Left hindlimb (tissue), 1 donor: Measurements from ENCODE around the gene KCNS3.
A peak's percentile ranks its signal among the peaks of the same experiment; 100 is the strongest.

ENCODE experiments used
- DNase-seq: peaks from one replicate; pipeline ENCODE4 v3.0.0-alpha.2; 2018

The KCNS3 gene

GRCh38 chr2:17879137-17879912 lies 858 bp downstream of the KCNS3 start:
- peak; percentile 70 for DNase-seq

GRCh38 chr2:17879913-17880274 lies 1.4 kb downstream of the KCNS3 start:
- DNase-seq: no peak

- no peak for DNase-seq
These were observed 14.5 kb downstream of the KCNS3 start for GRCh38 chr2:17892770-17893534.

GRCh38 chr2:17894005-17894404 lies 15.5 kb downstream of the KCNS3 start:
- no peak for DNase-seq

DNA sequence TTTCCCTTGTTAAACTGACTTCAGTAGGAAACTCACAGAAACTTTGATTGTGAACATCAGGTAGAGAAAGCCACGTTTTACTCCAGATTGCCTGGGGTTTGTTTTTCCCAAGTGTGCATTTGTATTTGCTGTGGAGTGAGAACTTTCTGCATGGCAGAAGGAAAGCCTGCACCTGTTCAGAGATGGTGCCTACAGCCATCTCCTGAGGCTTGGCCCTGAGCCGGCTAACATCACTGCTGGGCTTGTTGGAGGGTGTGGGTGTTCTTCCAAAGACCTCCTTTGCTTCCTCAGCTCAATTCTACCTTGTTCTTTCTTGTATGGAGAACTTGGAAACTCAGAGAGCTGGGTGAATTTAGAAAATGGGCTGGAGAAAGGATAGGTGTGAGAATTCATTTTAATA lies 16.1 kb downstream of the KCNS3 start:
- no peak for DNase-seq

DNA sequence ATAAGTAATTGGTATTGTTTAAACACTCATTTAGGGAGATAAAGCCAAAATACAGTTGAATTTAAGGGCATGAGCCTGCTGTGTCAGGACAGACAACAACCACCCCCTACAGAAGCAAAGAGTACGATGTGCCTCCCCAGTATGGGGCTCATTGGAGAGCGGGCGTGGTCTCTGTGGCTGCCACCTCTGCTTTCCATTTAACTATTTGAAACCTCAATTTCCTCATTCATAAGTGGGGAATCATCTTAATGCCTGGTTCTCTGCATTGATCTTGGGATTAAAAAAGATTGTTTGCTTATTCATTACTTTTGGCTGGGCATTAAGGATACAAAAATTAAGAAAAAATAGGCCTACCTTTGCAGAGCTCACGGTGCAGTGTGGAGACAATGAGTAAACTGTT lies 21.4 kb downstream of the KCNS3 start:
- DNase-seq: no peak

GRCh38 chr2:17901246-17901645 lies 22.8 kb downstream of the KCNS3 start:
- DNase-seq: peak; percentile 38

DNA sequence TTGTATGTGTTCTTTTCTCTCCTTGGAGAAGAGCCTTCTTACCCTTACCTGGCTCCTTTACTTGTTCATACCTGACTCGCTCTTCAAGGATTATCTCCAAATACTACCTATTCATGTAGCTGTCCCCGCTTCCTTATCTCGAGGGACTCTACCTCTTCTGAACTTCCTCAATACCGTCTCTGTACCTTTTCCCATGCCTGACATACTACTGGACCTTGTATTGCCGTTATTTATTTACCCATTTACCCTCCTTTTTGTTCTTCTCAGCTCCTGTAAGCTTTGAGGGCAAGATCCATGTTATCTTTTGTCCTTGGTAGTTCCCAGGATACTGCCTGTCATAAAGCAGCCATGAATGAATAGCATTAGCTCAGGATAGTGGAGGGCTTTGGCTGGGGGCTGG lies 32.5 kb downstream of the KCNS3 start:
- no peak for DNase-seq

DNA sequence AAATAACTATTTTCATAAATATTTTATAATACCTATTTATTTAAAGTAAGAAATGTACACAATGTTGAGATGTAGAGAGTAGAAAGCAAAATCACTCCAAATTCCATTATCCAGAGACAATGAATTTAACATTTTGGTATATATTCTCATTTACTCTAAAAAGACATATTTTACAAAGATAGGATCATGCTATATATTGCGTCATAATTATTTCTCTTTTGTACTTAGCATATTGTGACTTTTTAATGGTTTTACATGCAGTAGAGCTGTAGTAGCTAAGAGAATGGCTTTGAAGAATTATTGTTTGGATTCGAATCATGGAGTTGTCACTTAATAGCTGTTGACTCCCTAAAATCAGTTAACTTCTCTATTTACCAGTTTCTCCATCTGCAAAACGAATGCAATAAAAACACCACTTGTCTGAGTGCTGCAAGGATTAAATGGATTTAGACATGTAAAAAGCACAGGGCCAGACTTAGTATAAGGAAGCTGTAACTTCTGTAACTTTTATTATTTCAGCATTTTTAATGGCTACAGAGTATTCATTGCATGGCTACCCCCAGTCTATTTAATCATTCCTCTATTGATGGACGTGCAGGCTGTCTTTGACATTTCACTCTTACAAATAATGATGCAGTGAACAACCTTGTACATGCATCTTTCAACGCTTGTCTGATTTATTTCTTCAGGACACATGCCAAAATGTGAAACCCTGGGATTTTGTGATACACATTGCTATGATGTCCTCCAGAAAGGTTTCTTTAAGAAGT lies 33.2 kb downstream of the KCNS3 start:
- no peak for DNase-seq

DNA sequence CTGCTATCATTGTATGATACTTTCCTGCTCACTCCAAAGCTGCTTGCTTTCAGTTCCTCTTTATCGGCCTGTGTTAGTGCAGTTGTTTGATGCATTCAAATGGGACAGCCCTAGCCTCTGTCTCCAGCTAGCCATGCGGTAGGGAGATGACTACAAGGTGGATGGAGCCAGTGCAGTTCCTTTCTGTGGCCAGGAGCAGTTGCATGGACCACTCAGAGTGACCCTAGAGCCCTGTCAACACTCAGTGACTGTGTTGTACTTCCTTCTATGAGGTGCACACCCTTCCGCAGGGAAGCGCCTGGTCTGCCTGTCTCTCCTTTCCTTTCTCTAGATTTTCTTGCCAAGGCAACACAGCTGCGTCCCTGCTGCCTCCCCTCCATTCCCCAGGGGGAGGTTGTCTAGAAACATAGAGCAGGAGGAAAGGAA lies 33.8 kb downstream of the KCNS3 start:
- no peak for DNase-seq

- DNase-seq: no peak
These were observed 36.6 kb downstream of the KCNS3 start for GRCh38 chr2:17915099-17915498.

DNA sequence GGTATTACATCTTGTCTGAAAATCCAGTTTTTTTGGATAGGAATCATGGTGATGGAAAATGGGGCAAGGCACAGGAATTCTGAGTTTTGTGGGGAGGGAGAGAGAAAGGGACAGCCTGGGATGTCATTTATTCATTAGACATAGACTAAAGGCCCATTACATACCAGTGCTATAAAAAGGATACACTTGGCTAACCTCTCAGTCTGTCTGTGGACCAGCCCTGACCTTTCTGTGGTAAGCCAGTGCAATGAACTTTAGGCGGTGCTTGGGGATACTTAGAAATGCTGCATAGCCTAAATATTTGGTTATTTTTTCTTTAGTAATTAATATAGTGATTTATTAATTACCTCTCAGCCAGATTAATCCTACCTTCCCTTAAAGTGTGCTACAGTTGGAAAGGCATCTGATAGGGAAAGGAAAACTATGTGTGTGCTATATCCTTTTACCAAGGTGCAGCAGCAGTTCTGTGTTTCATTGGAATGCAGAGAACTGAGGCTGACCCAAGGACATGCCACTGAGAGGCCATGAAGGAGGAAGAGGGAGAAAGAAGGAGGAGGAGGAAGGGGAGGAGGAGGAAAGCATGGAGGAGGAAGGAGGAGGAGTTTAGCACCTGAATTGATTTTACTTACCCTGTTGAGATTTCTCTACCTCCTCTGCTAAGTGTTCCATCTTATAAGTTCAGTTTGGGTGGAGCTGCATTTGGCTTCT lies 37.5 kb downstream of the KCNS3 start:
- no peak for DNase-seq

- no peak for DNase-seq
These were observed 38.1 kb downstream of the KCNS3 start for GRCh38 chr2:17916584-17916983.

GRCh38 chr2:17918789-17919188 lies 40.3 kb downstream of the KCNS3 start:
- no peak for DNase-seq

DNA sequence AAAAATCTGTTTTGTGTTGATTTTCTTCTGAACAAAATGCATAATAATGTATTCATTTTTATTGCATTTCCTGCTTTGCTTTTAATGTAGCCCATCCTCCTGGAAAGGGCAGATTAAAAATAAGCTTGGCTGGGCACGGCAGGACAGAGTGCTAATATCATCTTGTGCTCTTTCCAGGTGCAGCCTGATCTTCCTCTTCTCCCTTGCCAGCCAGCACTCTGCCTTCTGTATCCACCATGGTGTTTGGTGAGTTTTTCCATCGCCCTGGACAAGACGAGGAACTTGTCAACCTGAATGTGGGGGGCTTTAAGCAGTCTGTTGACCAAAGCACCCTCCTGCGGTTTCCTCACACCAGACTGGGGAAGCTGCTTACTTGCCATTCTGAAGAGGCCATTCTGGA lies 52.3 kb downstream of the KCNS3 start:
- no peak for DNase-seq

DNA sequence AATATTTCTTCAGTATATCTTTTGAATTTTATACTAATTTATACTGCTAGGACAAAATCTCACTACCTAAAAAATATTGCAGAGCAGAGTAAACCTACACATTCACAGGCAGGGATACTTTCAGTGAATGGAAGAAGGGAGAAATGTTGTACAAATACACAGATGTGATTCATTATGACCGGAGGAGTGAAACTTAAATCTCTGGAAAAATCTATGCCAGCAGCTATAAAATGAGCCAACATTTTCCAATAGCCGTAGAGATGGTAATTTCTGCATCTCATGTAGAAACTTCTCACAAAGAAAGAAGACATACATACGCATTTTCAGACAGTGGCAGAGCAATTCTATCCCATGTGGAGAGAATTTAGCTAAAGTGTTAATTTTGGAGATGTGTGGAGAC lies 54.8 kb downstream of the KCNS3 start:
- no peak for DNase-seq

GRCh38 chr2:17934721-17935120 lies 56.3 kb downstream of the KCNS3 start:
- no peak for DNase-seq

DNA sequence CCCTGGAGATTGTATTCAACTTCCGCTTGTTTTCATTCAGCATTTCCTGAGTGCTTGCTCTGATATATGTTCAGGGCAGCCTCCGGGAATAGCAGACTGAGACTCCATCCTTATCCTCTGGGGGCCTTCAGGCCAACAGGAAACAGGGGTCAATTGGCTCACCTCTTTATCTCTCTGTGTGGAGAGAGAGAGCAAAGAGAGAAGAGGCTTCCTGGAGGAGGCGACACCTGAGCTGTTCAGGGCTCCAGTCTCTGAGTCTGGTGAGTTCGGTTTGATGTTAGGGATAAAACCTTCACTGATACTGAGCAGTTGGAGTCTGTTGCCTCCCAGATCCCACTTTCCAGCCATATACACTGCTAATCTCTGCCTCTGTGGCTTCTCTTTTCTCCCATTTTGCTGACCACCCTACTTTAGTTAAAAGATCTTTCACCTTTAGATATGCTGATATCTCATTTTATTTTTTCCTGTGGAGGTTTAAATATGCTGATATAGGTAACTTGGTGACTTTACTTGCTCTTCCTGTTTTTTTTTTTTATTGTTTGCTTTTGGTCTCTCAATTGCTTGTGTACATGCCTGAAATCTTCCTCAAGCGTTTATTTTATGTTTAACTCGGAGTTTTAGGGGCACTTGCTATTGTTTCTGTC lies 56.9 kb downstream of the KCNS3 start:
- DNase-seq: no peak

DNA sequence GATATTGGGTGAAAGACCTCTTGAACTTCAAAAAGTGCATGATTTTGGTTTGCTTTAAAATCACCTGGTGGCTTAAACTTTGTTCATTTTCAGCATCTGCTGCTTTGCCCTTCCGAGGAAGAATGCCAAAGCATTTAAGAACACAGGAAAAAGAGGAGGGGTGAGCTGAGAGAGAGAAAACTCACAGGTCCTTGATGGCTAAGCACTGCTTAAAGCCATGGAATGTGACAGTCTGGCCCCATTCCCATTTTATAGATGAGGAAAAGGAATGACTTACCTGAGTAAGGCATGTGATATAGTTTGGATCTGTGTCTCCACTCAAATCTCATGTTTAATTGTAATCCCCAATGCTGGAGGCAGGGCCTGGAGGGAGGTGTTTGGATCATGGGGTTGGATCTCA lies 58.1 kb downstream of the KCNS3 start:
- no peak for DNase-seq

DNA sequence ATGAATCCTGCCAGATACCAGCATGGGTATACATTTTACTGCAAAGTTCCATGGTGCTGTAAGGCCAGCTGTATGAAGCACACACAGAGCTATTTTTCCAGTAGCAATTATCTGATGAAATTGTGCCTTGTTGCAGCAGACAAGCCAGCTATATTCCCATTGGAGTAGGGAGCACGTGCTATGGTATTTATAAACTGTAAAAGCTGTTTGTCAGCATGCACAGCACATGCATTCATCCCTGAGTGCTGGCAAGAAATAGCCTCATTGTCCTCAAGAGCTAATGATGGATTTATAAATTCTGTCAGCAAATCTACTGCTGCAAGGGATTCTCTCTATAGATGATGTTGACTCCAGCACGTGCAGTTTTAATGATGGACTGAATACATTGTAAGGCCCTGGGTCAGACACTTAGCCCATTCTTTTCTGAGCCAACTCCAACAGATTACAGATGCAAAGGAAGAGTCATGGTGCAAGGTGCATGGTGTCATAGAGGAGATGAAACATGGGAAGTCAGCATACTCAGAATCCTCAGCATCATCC lies 61.7 kb downstream of the KCNS3 start:
- no peak for DNase-seq

DNA sequence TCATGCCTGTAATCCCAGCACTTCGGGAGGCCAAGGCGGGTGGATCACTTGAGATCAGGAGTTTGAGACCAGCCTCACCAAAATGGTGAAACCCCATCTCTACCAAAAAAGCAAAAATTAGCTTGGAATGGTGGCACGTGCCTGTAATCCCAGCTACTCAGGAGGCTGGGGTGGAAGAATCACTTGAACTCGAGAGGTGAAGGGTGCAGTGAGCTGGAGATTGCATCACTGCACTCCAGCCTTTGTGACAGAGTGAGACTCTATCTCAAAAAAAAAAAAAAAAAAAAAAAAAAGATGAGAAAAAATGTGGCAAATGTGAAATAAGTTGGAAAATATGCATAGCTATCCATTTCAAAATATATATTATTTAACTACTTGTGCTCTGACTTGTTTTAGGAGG lies 65.0 kb downstream of the KCNS3 start:
- no peak for DNase-seq

- DNase-seq: no peak
These were observed 68.6 kb downstream of the KCNS3 start for GRCh38 chr2:17947113-17947512.
